H9 (cell line): Measurements from ENCODE around the gene CPSF4L. TPM values are rescaled to one million over a fixed set of nuclear protein-coding genes. Genes with fewer than 3 reads are reported as not detected.
"Not testable (repeated sequence)": the region's sequence is repeated elsewhere in the genome, so short reads cannot be mapped to it uniquely, and the experiment has no call there.

Source experiments
- DNase-seq: peaks from one replicate; pipeline ENCODE4 v3.0.0-alpha.2; 2017
- H2AFZ ChIP-seq: one replicate; pipeline ENCODE4 v1.6.1; 2013; ENCODE audit warnings: mild to moderate bottlenecking, low read length, control low read depth, moderate library complexity
- H2AK5ac ChIP-seq: 2 replicates; pipeline ENCODE4 v1.6.1; 2013; ENCODE audit warnings: low read length, control low read depth, mixed read lengths; ENCODE audit not compliant: insufficient read length
- H2BK120ac ChIP-seq: one replicate; pipeline ENCODE4 v1.6.1; 2013; ENCODE audit warnings: low read depth, mild to moderate bottlenecking, low read length, control low read depth, inconsistent platforms; ENCODE audit not compliant: poor library complexity, severe bottlenecking
- H2BK12ac ChIP-seq: 2 replicates; pipeline ENCODE4 v1.6.1; 2013; ENCODE audit warnings: low read length, control low read depth, mixed read lengths, low read depth; ENCODE audit not compliant: insufficient read length
- H2BK15ac ChIP-seq: 2 replicates; pipeline ENCODE4 v1.6.1; 2013; ENCODE audit warnings: low read depth, low read length, control low read depth
- H2BK20ac ChIP-seq: one replicate; pipeline ENCODE4 v1.6.1; 2013; ENCODE audit warnings: low read depth, mild to moderate bottlenecking, low read length, control low read depth, inconsistent platforms; ENCODE audit not compliant: poor library complexity, severe bottlenecking
- H2BK5ac ChIP-seq: 2 replicates; pipeline ENCODE4 v1.6.1; 2013; ENCODE audit warnings: low read length, control low read depth, mixed read lengths; ENCODE audit not compliant: insufficient read length
- H3K14ac ChIP-seq: 2 replicates; pipeline ENCODE4 v1.6.1; 2013; ENCODE audit warnings: low read length, control low read depth; ENCODE audit not compliant: insufficient read depth
- H3K18ac ChIP-seq: 2 replicates; pipeline ENCODE4 v1.6.1; 2013; ENCODE audit warnings: low read depth, mild to moderate bottlenecking, mixed read lengths, low read length, control low read depth; ENCODE audit not compliant: insufficient read length
- H3K23ac ChIP-seq: 2 replicates; pipeline ENCODE4 v1.6.1; 2013; ENCODE audit warnings: low read length, control low read depth, mixed read lengths, low read depth; ENCODE audit not compliant: insufficient read length
- H3K23me2 ChIP-seq: 2 replicates; pipeline ENCODE4 v1.6.1; 2013; ENCODE audit warnings: low read depth, mild to moderate bottlenecking, mixed read lengths, low read length, control low read depth; ENCODE audit not compliant: insufficient read length, poor library complexity, severe bottlenecking
- H3K27ac ChIP-seq: 2 replicates; pipeline ENCODE4 v1.5.1; 2013; ENCODE audit warnings: low read length, control low read depth, mixed read lengths, low read depth; ENCODE audit not compliant: insufficient read length
- H3K27me3 ChIP-seq: 2 replicates; pipeline ENCODE4 v1.6.1; 2013; ENCODE audit warnings: low read length, control low read depth, inconsistent platforms; ENCODE audit not compliant: insufficient read depth
- H3K4ac ChIP-seq: 2 replicates; pipeline ENCODE4 v1.6.1; 2013; ENCODE audit warnings: low read depth, mild to moderate bottlenecking, control low read depth, inconsistent platforms, low read length, moderate library complexity
- H3K4me1 ChIP-seq: 2 replicates; pipeline ENCODE4 v1.6.1; 2013; ENCODE audit warnings: low read length, control low read depth, inconsistent platforms; ENCODE audit not compliant: insufficient read depth
- H3K4me2 ChIP-seq: 2 replicates; pipeline ENCODE4 v1.6.1; 2013; ENCODE audit warnings: low read length, control low read depth, mixed read lengths; ENCODE audit not compliant: insufficient read length, insufficient read depth
- H3K56ac ChIP-seq: 2 replicates; pipeline ENCODE4 v1.6.1; 2013; ENCODE audit warnings: low read depth, mild to moderate bottlenecking, mixed read lengths, low read length, control low read depth; ENCODE audit not compliant: insufficient read length
- H3K79me1 ChIP-seq: 2 replicates; pipeline ENCODE4 v1.6.1; 2013; ENCODE audit warnings: low read depth, mild to moderate bottlenecking, moderate library complexity, low read length, control low read depth, inconsistent platforms; ENCODE audit not compliant: insufficient read depth, poor library complexity, severe bottlenecking
- H3K79me2 ChIP-seq: 2 replicates; pipeline ENCODE4 v1.6.1; 2013; ENCODE audit warnings: low read length, control low read depth, inconsistent platforms; ENCODE audit not compliant: insufficient read depth
- H3K9ac ChIP-seq: 2 replicates; pipeline ENCODE4 v1.6.1; 2013; ENCODE audit warnings: low read length, control low read depth, mixed read lengths; ENCODE audit not compliant: insufficient read length; ENCODE audit errors: extremely low read depth
- H3K9me3 ChIP-seq: one replicate; pipeline ENCODE4 v1.6.1; 2013; ENCODE audit warnings: low read depth, low read length, inconsistent platforms; ENCODE audit not compliant: control insufficient read depth
- H3T11ph ChIP-seq: one replicate; pipeline ENCODE4 v1.6.1; 2013; ENCODE audit warnings: mild to moderate bottlenecking, low read length, control low read depth, inconsistent platforms
- H4K20me1 ChIP-seq: one replicate; pipeline ENCODE4 v1.6.1; 2013; ENCODE audit not compliant: control insufficient read depth, insufficient read length, insufficient read depth
- H4K5ac ChIP-seq: 2 replicates; pipeline ENCODE4 v1.6.1; 2013; ENCODE audit warnings: low read depth, mild to moderate bottlenecking, mixed read lengths, low read length, control low read depth; ENCODE audit not compliant: insufficient read length
- H4K8ac ChIP-seq: replicated peaks from 2 replicates; pipeline ENCODE4 v1.6.1; 2013; ENCODE audit warnings: low read length, control low read depth, mixed read lengths, low read depth; ENCODE audit not compliant: insufficient read length
- H4K91ac ChIP-seq: 2 replicates; pipeline ENCODE4 v1.6.1; 2013; ENCODE audit warnings: low read depth, mild to moderate bottlenecking, moderate library complexity, mixed read lengths, low read length, control low read depth; ENCODE audit not compliant: insufficient read length
- H3K27ac Mint-ChIP-seq, 3 experiments: 2 replicates in 2 of 3; 3 replicates in 1 of 3; pipeline ENCODE4 v1.8.0; 2020 to 2021; ENCODE audit warnings: mixed read lengths in 3 of 3, mild to moderate bottlenecking in 1 of 3, moderate library complexity in 1 of 3
- H3K27me3 Mint-ChIP-seq: 2 replicates; pipeline ENCODE4 v1.8.0; 2021; ENCODE audit warnings: low read depth, mild to moderate bottlenecking, moderate library complexity, mixed read lengths
- H3K36me3 Mint-ChIP-seq, 3 experiments: 2 replicates in 2 of 3; 3 replicates in 1 of 3; pipeline ENCODE4 v1.8.0; 2020 to 2021; ENCODE audit warnings: low read depth in 3 of 3, mixed read lengths in 3 of 3; ENCODE audit not compliant: insufficient read depth in 1 of 3
- H3K4me1 Mint-ChIP-seq, 2 experiments: 2 replicates each; pipeline ENCODE4 v1.8.0; 2020; ENCODE audit warnings: mixed read lengths in 2 of 2
- H3K4me3 Mint-ChIP-seq, 2 experiments: 2 replicates in 1 of 2; 3 replicates in 1 of 2; pipeline ENCODE4 v1.8.0; 2020 to 2021; ENCODE audit warnings: mild to moderate bottlenecking in 2 of 2, mixed read lengths in 2 of 2, moderate library complexity in 1 of 2
- H3K9me3 Mint-ChIP-seq, 2 experiments: 2 replicates in 1 of 2; 3 replicates in 1 of 2; pipeline ENCODE4 v1.8.0; 2020; ENCODE audit warnings: mild to moderate bottlenecking in 2 of 2, mixed read lengths in 2 of 2, moderate library complexity in 1 of 2
- CTCF ChIP-seq: fragments of 200-600 bp; sonication (generic); conservative IDR thresholded peaks from 3 replicates; pipeline ENCODE4 v1.8.0; 2021; ENCODE audit warnings: antibody characterized with exemption, mild to moderate bottlenecking
- WGBS: extraction: QIAGEN DNeasy Blood & Tissue Kit; methylation state at CpG from one replicate; pipeline ENCODE4 v1.1.7; 2013; ENCODE audit warnings: missing lambda C conversion rate, low lambda C conversion rate, mixed read lengths; ENCODE audit not compliant: insufficient read length; ENCODE audit errors: extremely low coverage; 5-methylcytosine and 5-hydroxymethylcytosine counted together
- total RNA-seq: library from RNA; stranded (reverse); gene quantifications from 2 replicates; pipeline ENCODE4 v1.2.1, GENCODE V29; 2021

Gene CPSF4L
- total RNA-seq, 1 experiment from 2014 or later, result not detected

GRCh38 chr17:73265646-73266640 is 4.3 kb upstream of the CPSF4L start:
- no peaks in the 10 kb centered on the region for H3K9me3 Mint-ChIP-seq
- no peak overlapping the region for H4K5ac ChIP-seq
- no peaks in the 10 kb centered on the region for H3K79me2 ChIP-seq
- peaks cover 2% of the 10 kb centered on the region for H4K20me1 ChIP-seq
- no peak for TF ChIP-seq CTCF
- H3K4me2 ChIP-seq, result no peak overlapping the region
- H2AK5ac ChIP-seq, result no peak overlapping the region
- H3K27me3 Mint-ChIP-seq, result peaks cover 21% of the 10 kb centered on the region
- H4K8ac ChIP-seq, result no peak overlapping the region
- no peak overlapping the region for H3K23ac ChIP-seq
- DNase-seq, result no peak
- H2BK20ac ChIP-seq, result no peak overlapping the region
- H3K79me1 ChIP-seq, result no peaks in the 10 kb centered on the region
- H3K27ac ChIP-seq, result no peak overlapping the region
- no CpG with 5 or more reads among the region's 24 CpGs for WGBS
- no peak overlapping the region for H3T11ph ChIP-seq
- H2BK12ac ChIP-seq, result no peak overlapping the region
- H3K27ac Mint-ChIP-seq, result no peak overlapping the region
- H2BK5ac ChIP-seq, result no peak overlapping the region
- peaks cover 3% of the 10 kb centered on the region; the same call in 1 of the 2 replicates for H3K4me1 ChIP-seq
- H2BK120ac ChIP-seq, result no peak overlapping the region
- no peak overlapping the region for H3K18ac ChIP-seq
- no peaks in the 10 kb centered on the region for H3K23me2 ChIP-seq
- H3K4ac ChIP-seq, result no peak overlapping the region
- no peak overlapping the region for H4K91ac ChIP-seq
- H3K27me3 ChIP-seq, result no peaks in the 10 kb centered on the region; the same call in 1 of the 2 replicates
- no peak overlapping the region for H3K4me3 Mint-ChIP-seq
- no peaks in the 10 kb centered on the region for H3K9me3 ChIP-seq
- H3K36me3 Mint-ChIP-seq, result no peaks in the 10 kb centered on the region
- H3K4me1 Mint-ChIP-seq, result peaks cover 17 to 29% of the 10 kb centered on the region in 2 experiments
- H2BK15ac ChIP-seq, result no peak overlapping the region
- no peak overlapping the region for H2AFZ ChIP-seq
- H3K56ac ChIP-seq, result no peak overlapping the region
- H3K9ac ChIP-seq, result no peak overlapping the region
- H3K14ac ChIP-seq, result no peak overlapping the region

GRCh38 chr17:73264448-73264847 is 2.8 kb upstream of the CPSF4L start:
- peaks cover 16 to 31% of the 10 kb centered on the region in 2 experiments for H3K4me1 Mint-ChIP-seq
- not testable (repeated sequence) for H3K79me2 ChIP-seq, H2AFZ ChIP-seq, H3K9me3 ChIP-seq, H3K14ac ChIP-seq, H3K23ac ChIP-seq, H2BK20ac ChIP-seq, H3K23me2 ChIP-seq, H3K4me3 Mint-ChIP-seq, H3K18ac ChIP-seq, H2BK120ac ChIP-seq, H3T11ph ChIP-seq, H3K79me1 ChIP-seq, H4K91ac ChIP-seq, H3K27me3 ChIP-seq, H3K36me3 Mint-ChIP-seq, H3K27ac ChIP-seq, H4K5ac ChIP-seq, H3K27ac Mint-ChIP-seq, H3K4me2 ChIP-seq, H2BK12ac ChIP-seq, H2BK5ac ChIP-seq, DNase-seq, H4K8ac ChIP-seq, H3K9me3 Mint-ChIP-seq, H2BK15ac ChIP-seq, H3K4me1 ChIP-seq, H3K4ac ChIP-seq, H3K9ac ChIP-seq, H3K56ac ChIP-seq, H4K20me1 ChIP-seq, H2AK5ac ChIP-seq
- no CpG with 5 or more reads among the region's 2 CpGs for WGBS
- H3K27me3 Mint-ChIP-seq, result peaks cover 24% of the 10 kb centered on the region
